GM19099 (cell line): ENCODE results near the gene TLE1.

Experiments
- POLR2A ChIP-seq: IDR thresholded peaks from 3 replicates; pipeline ENCODE4 v1.6.1; 2011; ENCODE audit warnings: low read depth; ENCODE audit not compliant: insufficient read length; ENCODE audit errors: extremely low read depth

TLE1 gene

DNA sequence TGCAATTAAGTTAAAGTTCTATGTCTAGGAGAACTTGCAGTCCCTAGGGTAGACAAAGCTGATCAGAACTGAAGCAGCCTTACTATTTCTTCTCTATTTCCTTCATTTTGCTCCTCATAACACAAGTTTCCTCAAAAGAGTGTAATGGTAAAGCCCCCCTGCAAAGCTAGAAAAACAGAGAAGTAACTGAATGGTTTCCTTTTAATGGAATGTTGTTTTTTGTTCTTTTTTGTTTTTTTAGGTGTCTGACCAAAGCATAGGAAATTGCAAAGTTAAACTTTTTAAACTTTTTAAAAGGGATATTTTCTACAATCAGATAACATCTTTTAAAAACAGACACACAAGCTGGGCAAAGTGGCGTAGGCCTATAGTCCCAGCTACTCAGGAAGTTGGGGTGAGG, 145.7 kb downstream of the TLE1 start:
- no peak for TF ChIP-seq POLR2A

GRCh38 chr9:81542118-81542889, 147.0 kb downstream of the TLE1 start:
- no peak for TF ChIP-seq POLR2A

- TF ChIP-seq POLR2A = no peak
Measured at GRCh38 chr9:81540142-81540710, 149.1 kb downstream of the TLE1 start.

GRCh38 chr9:81539317-81539716, 150.0 kb downstream of the TLE1 start:
- TF ChIP-seq POLR2A = no peak

DNA sequence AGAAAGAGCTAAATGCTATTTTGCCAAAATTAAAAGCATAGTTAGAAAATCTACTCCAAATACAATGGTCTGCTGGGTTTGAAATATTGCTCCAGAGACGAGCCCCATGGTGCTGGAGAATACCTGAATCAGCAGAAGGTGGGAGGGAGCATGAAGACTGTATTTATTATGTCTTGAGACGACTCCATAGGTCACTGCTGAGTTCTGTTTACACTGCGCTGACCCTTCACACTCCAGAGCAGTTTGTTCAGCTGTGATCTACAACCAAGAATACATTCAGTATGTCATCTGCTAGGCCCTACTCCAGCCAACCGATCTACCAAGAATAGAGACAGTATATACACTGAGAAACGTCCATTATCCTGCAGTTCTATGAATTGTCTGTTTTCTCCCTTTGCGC, 150.5 kb downstream of the TLE1 start:
- TF ChIP-seq POLR2A = no peak

GRCh38 chr9:81537964-81538363, 151.4 kb downstream of the TLE1 start:
- no peak for TF ChIP-seq POLR2A

- no peak for TF ChIP-seq POLR2A
Measured at GRCh38 chr9:81536242-81537025, 152.9 kb downstream of the TLE1 start.

DNA sequence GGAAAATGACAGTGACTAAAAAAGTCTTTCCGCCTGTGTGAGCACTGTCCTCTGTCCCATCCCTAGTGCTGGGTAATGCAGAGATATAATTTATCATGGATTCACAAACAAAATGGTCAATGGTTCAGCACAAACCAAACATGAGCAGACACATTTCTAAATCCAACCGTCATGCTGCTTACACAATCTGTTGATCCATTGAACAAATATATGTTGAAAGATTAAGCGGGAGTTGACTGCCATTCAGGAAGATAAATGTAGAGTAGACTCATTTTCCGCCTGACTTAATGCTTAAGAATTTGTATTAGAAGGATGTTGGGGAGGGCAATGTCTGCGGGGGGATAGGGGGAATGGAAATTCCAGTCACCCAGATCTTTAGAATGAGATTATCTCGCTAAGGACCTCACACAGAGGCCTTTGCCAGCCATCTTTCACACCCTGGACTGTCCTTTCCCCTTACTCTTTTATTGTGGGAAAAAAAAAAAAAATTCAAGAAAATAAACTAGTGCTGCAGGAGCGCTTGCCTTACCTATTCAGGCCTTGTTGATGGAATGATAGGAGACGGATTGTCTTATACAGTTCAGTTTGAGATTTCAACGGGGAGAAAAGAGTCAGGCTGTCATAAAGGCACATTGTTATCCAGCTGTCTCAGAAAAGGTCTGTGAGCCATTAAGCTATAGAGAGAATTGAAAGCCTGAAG, 153.7 kb downstream of the TLE1 start:
- TF ChIP-seq POLR2A = no peak

DNA sequence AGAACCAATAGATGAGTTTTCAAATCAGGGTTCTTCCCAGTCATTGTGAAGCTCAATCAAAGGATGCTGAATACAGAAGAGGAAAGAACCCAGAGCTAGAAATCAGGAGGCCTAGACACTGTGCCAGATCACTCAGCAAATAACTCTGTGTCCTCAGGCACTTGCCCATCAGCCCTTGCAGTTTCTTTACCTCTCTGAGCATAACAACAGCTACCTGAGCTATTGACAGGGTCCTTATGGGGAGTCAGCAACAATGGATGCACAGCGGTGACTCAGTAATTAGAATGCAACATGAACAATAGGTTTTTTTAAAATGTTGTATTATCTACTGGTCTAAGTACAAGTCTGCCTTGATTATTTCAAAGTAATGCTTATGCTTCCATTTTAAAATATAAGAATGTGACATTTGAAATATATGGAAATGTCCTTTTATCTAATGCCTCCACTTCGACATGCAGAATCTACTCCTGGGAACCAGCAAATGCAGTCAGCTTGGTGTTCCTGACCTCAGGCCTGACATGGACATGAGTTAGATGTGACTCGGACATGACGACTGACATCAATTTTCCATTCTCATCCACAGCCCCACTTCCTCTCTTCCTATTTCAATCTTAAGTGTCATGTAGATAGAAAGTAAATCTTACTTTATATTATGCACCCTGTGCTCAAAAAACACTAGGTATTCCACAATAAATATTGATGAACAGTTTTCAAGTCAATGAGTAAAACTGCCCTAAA, 155.0 kb downstream of the TLE1 start:
- TF ChIP-seq POLR2A = no peak
